ENCODE results near the gene UNC13A.
"Not testable (repeated sequence)": the region's sequence is repeated elsewhere in the genome, so short reads cannot be mapped to it uniquely, and the experiment has no call there.

Gene UNC13A

GRCh38 chr19:17604372-17605025 lies 83.7 kb downstream of the UNC13A start:
- DNase-seq (ENCODE audit: low read depth in 2 of 2): no peak

GRCh38 chr19:17602872-17603510 lies 85.2 kb downstream of the UNC13A start:
- DNase-seq (ENCODE audit: low read depth in 2 of 2): no peak

GRCh38 chr19:17602217-17602616 lies 85.9 kb downstream of the UNC13A start:
- no peak for DNase-seq (ENCODE audit: low read depth in 2 of 2)

- DNase-seq (ENCODE audit: low read depth in 2 of 2): no peak
These were observed 86.5 kb downstream of the UNC13A start for GRCh38 chr19:17601683-17602082.

- DNase-seq (ENCODE audit: low read depth in 2 of 2): no peak
These were observed 88.4 kb downstream of the UNC13A start for GRCh38 chr19:17599780-17600179.

GRCh38 chr19:17598953-17599352 lies 89.2 kb downstream of the UNC13A start:
- no peak for DNase-seq (ENCODE audit: low read depth in 2 of 2)

- DNase-seq (ENCODE audit: low read depth in 2 of 2): not testable (repeated sequence)
These were observed 90.1 kb downstream of the UNC13A start for GRCh38 chr19:17598063-17598462.

GRCh38 chr19:17594296-17594695 lies 93.9 kb downstream of the UNC13A start:
- DNase-seq (ENCODE audit: low read depth in 2 of 2): not testable (repeated sequence)

GRCh38 chr19:17590866-17591265 lies 97.3 kb downstream of the UNC13A start:
- DNase-seq (ENCODE audit: low read depth in 2 of 2): no peak

GRCh38 chr19:17585395-17585794 lies 102.8 kb downstream of the UNC13A start:
- DNase-seq (ENCODE audit: low read depth in 2 of 2): not testable (repeated sequence)

- no peak for DNase-seq (ENCODE audit: low read depth in 2 of 2)
These were observed 104.0 kb downstream of the UNC13A start for GRCh38 chr19:17584132-17584531.

GRCh38 chr19:17582613-17583012 lies 105.5 kb downstream of the UNC13A start:
- no peak for DNase-seq (ENCODE audit: low read depth in 2 of 2)

GRCh38 chr19:17581211-17581874 lies 106.8 kb downstream of the UNC13A start:
- no peak for DNase-seq (ENCODE audit: low read depth in 2 of 2)

- no peak for DNase-seq (ENCODE audit: low read depth in 2 of 2)
These were observed 107.5 kb downstream of the UNC13A start for GRCh38 chr19:17580470-17581144.

GRCh38 chr19:17579661-17580244 lies 108.4 kb downstream of the UNC13A start:
- peak; percentile 34 to 36 for DNase-seq (ENCODE audit: low read depth in 2 of 2)

GRCh38 chr19:17577457-17578097 lies 110.6 kb downstream of the UNC13A start:
- no peak for DNase-seq (ENCODE audit: low read depth in 2 of 2)

- peak in 1 of 2 donors; percentile 46 for DNase-seq (ENCODE audit: low read depth in 2 of 2)
These were observed 111.2 kb downstream of the UNC13A start for GRCh38 chr19:17576758-17577456.

- no peak for DNase-seq (ENCODE audit: low read depth in 2 of 2)
These were observed 112.0 kb downstream of the UNC13A start for GRCh38 chr19:17575871-17576757.

- DNase-seq (ENCODE audit: low read depth in 2 of 2): no peak
These were observed 115.5 kb downstream of the UNC13A start for GRCh38 chr19:17572638-17573037.

- no peak for DNase-seq (ENCODE audit: low read depth in 2 of 2)
These were observed 117.4 kb downstream of the UNC13A start for GRCh38 chr19:17570791-17571190.
